Measurements from ENCODE around the gene HDAC10.

Gene HDAC10

DNA sequence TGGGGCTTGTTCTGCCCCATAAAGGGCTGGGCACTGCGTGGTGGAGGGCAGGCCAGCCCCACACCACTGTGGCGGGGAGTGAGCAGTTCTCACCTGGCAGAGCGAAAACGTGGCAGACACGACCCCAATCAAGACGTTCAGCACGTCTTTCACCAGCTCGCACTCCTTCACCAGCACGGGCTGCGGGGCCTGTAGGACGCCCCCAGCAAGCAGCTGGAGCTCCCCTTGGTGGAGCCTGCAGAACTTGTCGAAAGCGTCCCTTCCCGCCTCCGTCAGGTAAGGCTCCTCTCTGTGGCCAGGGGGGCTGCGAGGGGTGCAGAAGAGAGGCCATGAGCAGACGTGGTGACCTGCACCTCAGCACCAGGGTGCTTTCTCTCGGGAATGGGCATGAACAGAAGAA is 17.8 kb downstream of the HDAC10 start:
- Histone ChIP-seq H3K4me1 (ENCODE audit: low read length) (no peaks in the 10 kb centered on the region), H3K27ac (ENCODE audit: low read length) (no peak overlapping the region), H3K9ac (ENCODE audit: low read length) (no peak overlapping the region), H3K27me3 (ENCODE audit: low read depth, low read length) (no peaks in the 10 kb centered on the region), H3K4me2 (ENCODE audit: low read length) (no peak overlapping the region), H3K9me3 (ENCODE audit: insufficient read depth, low read length) (no peaks in the 10 kb centered on the region), H3K36me3 (replicated peaks; ENCODE audit: low read depth, low read length) (peaks cover 4% of the 10 kb centered on the region), H2AFZ (ENCODE audit: low read depth, low read length) (no peak overlapping the region), H3K4me3 (ENCODE audit: low read length) (no peak overlapping the region), H4K20me1 (ENCODE audit: insufficient read depth, low read length) (no peaks in the 10 kb centered on the region), H3K79me2 (ENCODE audit: low read length) (peaks cover 26% of the 10 kb centered on the region)
- TF ChIP-seq, protein P1, sequence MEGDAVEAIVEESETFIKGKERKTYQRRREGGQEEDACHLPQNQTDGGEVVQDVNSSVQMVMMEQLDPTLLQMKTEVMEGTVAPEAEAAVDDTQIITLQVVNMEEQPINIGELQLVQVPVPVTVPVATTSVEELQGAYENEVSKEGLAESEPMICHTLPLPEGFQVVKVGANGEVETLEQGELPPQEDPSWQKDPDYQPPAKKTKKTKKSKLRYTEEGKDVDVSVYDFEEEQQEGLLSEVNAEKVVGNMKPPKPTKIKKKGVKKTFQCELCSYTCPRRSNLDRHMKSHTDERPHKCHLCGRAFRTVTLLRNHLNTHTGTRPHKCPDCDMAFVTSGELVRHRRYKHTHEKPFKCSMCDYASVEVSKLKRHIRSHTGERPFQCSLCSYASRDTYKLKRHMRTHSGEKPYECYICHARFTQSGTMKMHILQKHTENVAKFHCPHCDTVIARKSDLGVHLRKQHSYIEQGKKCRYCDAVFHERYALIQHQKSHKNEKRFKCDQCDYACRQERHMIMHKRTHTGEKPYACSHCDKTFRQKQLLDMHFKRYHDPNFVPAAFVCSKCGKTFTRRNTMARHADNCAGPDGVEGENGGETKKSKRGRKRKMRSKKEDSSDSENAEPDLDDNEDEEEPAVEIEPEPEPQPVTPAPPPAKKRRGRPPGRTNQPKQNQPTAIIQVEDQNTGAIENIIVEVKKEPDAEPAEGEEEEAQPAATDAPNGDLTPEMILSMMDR (IDR thresholded peaks at IDR 0.05; ENCODE audit: low read depth, low read length) = no peak
- TF ChIP-seq EZH2phosphoT487 (IDR thresholded peaks at IDR 0.05; ENCODE audit: low read depth) = no peak

DNA sequence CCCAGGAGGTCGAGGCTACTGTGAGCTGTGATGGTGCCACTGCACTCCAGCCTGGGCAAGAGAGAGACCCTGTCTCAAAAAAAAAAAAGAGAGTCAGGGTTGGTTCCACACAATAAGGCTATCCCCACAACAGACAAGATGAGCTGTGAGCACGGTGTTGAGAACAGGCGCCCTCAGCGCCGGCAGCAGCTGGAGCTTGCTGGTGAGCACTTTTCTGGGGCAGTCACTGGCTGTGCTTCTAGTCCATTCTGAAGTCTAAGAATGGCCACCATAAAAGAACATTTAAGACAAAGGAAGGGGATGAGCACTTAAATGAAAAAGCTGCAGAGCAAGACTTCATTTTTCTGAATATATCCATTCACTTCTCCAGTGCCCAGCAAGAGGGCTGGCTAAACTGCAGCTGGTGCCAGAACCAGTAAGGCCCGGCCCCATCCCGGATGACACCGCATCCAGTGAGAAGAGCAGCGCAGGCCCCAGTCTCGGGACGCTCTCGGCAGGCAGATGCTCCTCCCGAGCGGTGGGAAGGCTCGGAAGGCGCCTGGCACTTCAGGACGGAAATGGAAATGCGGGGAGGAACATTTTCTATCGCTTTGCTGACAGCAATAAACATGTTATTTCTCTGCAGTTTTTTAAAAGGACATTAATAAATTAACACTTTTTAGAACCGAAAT is 18.4 kb downstream of the HDAC10 start:
- H3K27me3 ChIP-seq (ENCODE audit: low read depth, low read length) = no peaks in the 10 kb centered on the region
- H4K20me1 ChIP-seq (ENCODE audit: insufficient read depth, low read length) = no peaks in the 10 kb centered on the region
- peaks cover 4% of the 10 kb centered on the region for H3K36me3 ChIP-seq (replicated peaks; ENCODE audit: low read depth, low read length)
- H3K9me3 ChIP-seq (ENCODE audit: insufficient read depth, low read length) = no peaks in the 10 kb centered on the region
- H3K79me2 ChIP-seq (ENCODE audit: low read length) = peaks cover 26% of the 10 kb centered on the region
- no peak overlapping the region for H3K4me3 ChIP-seq (ENCODE audit: low read length)
- no peak overlapping the region for H3K27ac ChIP-seq (ENCODE audit: low read length)
- TF ChIP-seq, protein P1 (IDR thresholded peaks at IDR 0.05; ENCODE audit: low read depth, low read length) = no peak
- no peak for TF ChIP-seq EZH2phosphoT487 (IDR thresholded peaks at IDR 0.05; ENCODE audit: low read depth)
- H3K4me2 ChIP-seq (ENCODE audit: low read length) = no peak overlapping the region
- no peaks in the 10 kb centered on the region for H3K4me1 ChIP-seq (ENCODE audit: low read length)
- H2AFZ ChIP-seq (ENCODE audit: low read depth, low read length) = no peak overlapping the region
- no peak overlapping the region for H3K9ac ChIP-seq (ENCODE audit: low read length)

DNA sequence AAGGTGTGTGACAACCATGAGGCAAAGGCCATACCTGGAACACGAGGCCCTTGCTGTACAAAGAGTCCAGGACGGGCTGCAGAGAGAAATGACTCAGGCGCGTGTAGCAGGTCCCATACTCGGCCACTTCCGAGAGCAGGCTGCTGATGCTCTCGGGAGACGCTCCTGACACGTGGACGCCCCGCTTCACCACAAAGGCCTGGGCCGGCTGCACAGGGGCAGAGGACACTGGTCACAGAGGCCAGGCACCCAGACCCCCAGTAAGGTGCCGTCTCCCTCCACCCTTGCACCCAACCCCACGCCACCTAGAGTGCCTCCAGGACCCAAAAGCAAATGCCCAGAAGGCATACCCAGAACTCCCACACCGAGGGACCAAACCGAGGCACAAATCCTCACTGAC is 21.7 kb downstream of the HDAC10 start:
- no peaks in the 10 kb centered on the region for H3K9me3 ChIP-seq (ENCODE audit: insufficient read depth, low read length)
- H3K36me3 ChIP-seq (replicated peaks; ENCODE audit: low read depth, low read length) = peaks cover 2% of the 10 kb centered on the region
- H4K20me1 ChIP-seq (ENCODE audit: insufficient read depth, low read length) = no peaks in the 10 kb centered on the region
- no peak overlapping the region for H3K4me2 ChIP-seq (ENCODE audit: low read length)
- no peak overlapping the region for H3K9ac ChIP-seq (ENCODE audit: low read length)
- no peaks in the 10 kb centered on the region for H3K4me1 ChIP-seq (ENCODE audit: low read length)
- H3K27me3 ChIP-seq (ENCODE audit: low read depth, low read length) = no peaks in the 10 kb centered on the region
- H3K79me2 ChIP-seq (ENCODE audit: low read length) = peaks cover 4% of the 10 kb centered on the region
- TF ChIP-seq EZH2phosphoT487 (IDR thresholded peaks at IDR 0.05; ENCODE audit: low read depth) = no peak
- TF ChIP-seq, protein P1 (IDR thresholded peaks at IDR 0.05; ENCODE audit: low read depth, low read length) = no peak
- H3K27ac ChIP-seq (ENCODE audit: low read length) = no peak overlapping the region
- H3K4me3 ChIP-seq (ENCODE audit: low read length) = no peak overlapping the region
- H2AFZ ChIP-seq (ENCODE audit: low read depth, low read length) = no peak overlapping the region

GRCh38 chr22:50228366-50228765 is 22.7 kb downstream of the HDAC10 start:
- Histone ChIP-seq H3K4me3 (ENCODE audit: low read length) (no peak overlapping the region), H3K27ac (ENCODE audit: low read length) (no peak overlapping the region)

More at GRCh38 chr22:50228366-50228765, 22.7 kb downstream of the HDAC10 start:
- H3K9me3 ChIP-seq (ENCODE audit: insufficient read depth, low read length) = no peaks in the 10 kb centered on the region
- TF ChIP-seq, protein P1 (IDR thresholded peaks at IDR 0.05; ENCODE audit: low read depth, low read length) = no peak
- TF ChIP-seq EZH2phosphoT487 (IDR thresholded peaks at IDR 0.05; ENCODE audit: low read depth) = no peak
- H3K4me1 ChIP-seq (ENCODE audit: low read length) = no peaks in the 10 kb centered on the region
- no peak overlapping the region for H3K9ac ChIP-seq (ENCODE audit: low read length)
- no peak overlapping the region for H2AFZ ChIP-seq (ENCODE audit: low read depth, low read length)
- H3K27me3 ChIP-seq (ENCODE audit: low read depth, low read length) = no peaks in the 10 kb centered on the region
- H3K36me3 ChIP-seq (replicated peaks; ENCODE audit: low read depth, low read length) = peaks cover 2% of the 10 kb centered on the region
- no peaks in the 10 kb centered on the region for H4K20me1 ChIP-seq (ENCODE audit: insufficient read depth, low read length)
- H3K79me2 ChIP-seq (ENCODE audit: low read length) = no peaks in the 10 kb centered on the region
- H3K4me2 ChIP-seq (ENCODE audit: low read length) = no peak overlapping the region

All from OCI-LY3 (cell line).